Activated naive CD8-positive, alpha-beta T cell treated with anti-CD3 and anti-CD28 coated beads, Interleukin-2, amount 10 ng/mL, durations not matched to agents 7 days and 5 days (primary cell): ENCODE results near the gene GRAP. TPM values are rescaled to one million over a fixed set of nuclear protein-coding genes. Genes with fewer than 3 reads are reported as not detected.

Experiments
- ATAC-seq: fragments of 150-1000 bp; cut with Tn5 transposase; one replicate; pipeline ENCODE4 v1.10.0; 2021; ENCODE audit warnings: low read depth, moderate library complexity
- POLR2A ChIA-PET: fragments of 350-600 bp; sonication (Branson Sonifier 250); formaldehyde crosslinking; loops from one replicate; lab custom pipeline; 2021; ENCODE audit warnings: antibody characterized with exemption; lab: Charles Lee
- DNase-seq: peaks from one replicate; pipeline ENCODE4 v3.0.0; 2021
- H3K27ac Mint-ChIP-seq: one replicate; pipeline ENCODE4 v1.8.0; 2022; ENCODE audit warnings: mild to moderate bottlenecking, mixed read lengths
- H3K27me3 Mint-ChIP-seq: one replicate; pipeline ENCODE4 v1.8.0; 2022; ENCODE audit warnings: mild to moderate bottlenecking, moderate library complexity, mixed read lengths
- H3K36me3 Mint-ChIP-seq: one replicate; pipeline ENCODE4 v1.8.0; 2021; ENCODE audit warnings: mild to moderate bottlenecking, mixed read lengths
- H3K4me1 Mint-ChIP-seq: one replicate; pipeline ENCODE4 v1.8.0; 2021; ENCODE audit warnings: mixed read lengths
- H3K4me3 Mint-ChIP-seq: one replicate; pipeline ENCODE4 v1.8.0; 2022; ENCODE audit warnings: mild to moderate bottlenecking, moderate library complexity, mixed read lengths
- H3K9me3 Mint-ChIP-seq: one replicate; pipeline ENCODE4 v1.8.0; 2021; ENCODE audit warnings: mixed read lengths
- total RNA-seq, 2 experiments: library from RNA; stranded (reverse); gene quantifications; one replicate each; pipeline ENCODE4 v1.2.3, GENCODE V29; 2021

The GRAP gene
- total RNA-seq, 2 experiments from 2014 or later: 27.7 to 30.3 TPM

- no peak overlapping the region for H3K4me3 Mint-ChIP-seq
- POLR2A ChIA-PET: no interaction called here
- H3K27ac Mint-ChIP-seq: no peak overlapping the region
- DNase-seq: no peak
- H3K27me3 Mint-ChIP-seq: no peaks in the 10 kb centered on the region
- no peaks in the 10 kb centered on the region for H3K9me3 Mint-ChIP-seq
- H3K36me3 Mint-ChIP-seq: peaks cover 7% of the 10 kb centered on the region
- peaks cover 3% of the 10 kb centered on the region for H3K4me1 Mint-ChIP-seq
- ATAC-seq: no peak
Measured at GRCh38 chr17:19018600-19018950, 28.2 kb downstream of the GRAP start.

- DNase-seq: no peak
- H3K4me3 Mint-ChIP-seq: no peak overlapping the region
- POLR2A ChIA-PET: no interaction called here
Measured at GRCh38 chr17:19017804-19018599, 28.8 kb downstream of the GRAP start.

GRCh38 chr17:19017401-19017800 is 29.4 kb downstream of the GRAP start:
- POLR2A ChIA-PET: no interaction called here
- no peaks in the 10 kb centered on the region for H3K27me3 Mint-ChIP-seq
- peaks cover 2% of the 10 kb centered on the region for H3K4me1 Mint-ChIP-seq
- no peak overlapping the region for H3K4me3 Mint-ChIP-seq
- no peaks in the 10 kb centered on the region for H3K9me3 Mint-ChIP-seq
- peaks cover 7% of the 10 kb centered on the region for H3K36me3 Mint-ChIP-seq
- ATAC-seq: peak; percentile 12
- no peak for DNase-seq
- no peak overlapping the region for H3K27ac Mint-ChIP-seq

More at GRCh38 chr17:19017804-19018599, 28.8 kb downstream of the GRAP start:
- Mint-ChIP-seq H3K27ac (no peak overlapping the region), H3K9me3 (no peaks in the 10 kb centered on the region), H3K27me3 (no peaks in the 10 kb centered on the region), H3K4me1 (peaks cover 3% of the 10 kb centered on the region), H3K36me3 (peaks cover 7% of the 10 kb centered on the region)
- no peak for ATAC-seq

GRCh38 chr17:19016881-19017280 is 29.9 kb downstream of the GRAP start:
- Mint-ChIP-seq H3K9me3 (no peaks in the 10 kb centered on the region), H3K27ac (no peak overlapping the region), H3K36me3 (peaks cover 7% of the 10 kb centered on the region), H3K4me1 (peaks cover 4% of the 10 kb centered on the region), H3K27me3 (no peaks in the 10 kb centered on the region), H3K4me3 (no peak overlapping the region)
- no peak for ATAC-seq
- POLR2A ChIA-PET: no interaction called here
- no peak for DNase-seq

GRCh38 chr17:19016297-19016696 is 30.5 kb downstream of the GRAP start:
- peaks cover 7% of the 10 kb centered on the region for H3K36me3 Mint-ChIP-seq
- no peak for ATAC-seq
- H3K27ac Mint-ChIP-seq: no peak overlapping the region
- no peaks in the 10 kb centered on the region for H3K9me3 Mint-ChIP-seq
- peaks cover 4% of the 10 kb centered on the region for H3K4me1 Mint-ChIP-seq
- no peak overlapping the region for H3K4me3 Mint-ChIP-seq
- H3K27me3 Mint-ChIP-seq: no peaks in the 10 kb centered on the region
- no peak for DNase-seq
- POLR2A ChIA-PET: interaction anchor here (0.6 kb wide), 1 partner anchor 10 kb away, joined by 3 read pairs; no protein-coding TSS in a partner anchor

- H3K27ac Mint-ChIP-seq: no peak overlapping the region
- no peak for ATAC-seq
Measured at GRCh38 chr17:19015428-19015827, 31.3 kb downstream of the GRAP start.

GRCh38 chr17:19014628-19015215 is 32.0 kb downstream of the GRAP start:
- Mint-ChIP-seq H3K4me3 (no peak overlapping the region), H3K4me1 (peaks cover 4% of the 10 kb centered on the region), H3K9me3 (no peaks in the 10 kb centered on the region), H3K27me3 (no peaks in the 10 kb centered on the region), H3K36me3 (peaks cover 2% of the 10 kb centered on the region), H3K27ac (no peak overlapping the region)
- DNase-seq: no peak
- POLR2A ChIA-PET: no interaction called here
- no peak for ATAC-seq

More at GRCh38 chr17:19015428-19015827, 31.3 kb downstream of the GRAP start:
- Mint-ChIP-seq H3K4me1 (peaks cover 4% of the 10 kb centered on the region), H3K9me3 (no peaks in the 10 kb centered on the region), H3K4me3 (no peak overlapping the region), H3K27me3 (no peaks in the 10 kb centered on the region), H3K36me3 (peaks cover 5% of the 10 kb centered on the region)
- POLR2A ChIA-PET: no interaction called here
- no peak for DNase-seq

GRCh38 chr17:19013806-19014627 is 32.7 kb downstream of the GRAP start:
- Mint-ChIP-seq H3K27me3 (no peaks in the 10 kb centered on the region), H3K36me3 (peaks cover 1% of the 10 kb centered on the region), H3K4me3 (no peak overlapping the region), H3K9me3 (no peaks in the 10 kb centered on the region), H3K4me1 (peaks cover 4% of the 10 kb centered on the region), H3K27ac (no peak overlapping the region)
- no peak for DNase-seq
- POLR2A ChIA-PET: no interaction called here
- no peak for ATAC-seq

GRCh38 chr17:19013226-19013625 is 33.5 kb downstream of the GRAP start:
- H3K4me3 Mint-ChIP-seq: no peak overlapping the region
- peaks cover 4% of the 10 kb centered on the region for H3K4me1 Mint-ChIP-seq

GRCh38 chr17:19012171-19013080 is 34.3 kb downstream of the GRAP start:
- no peak for ATAC-seq
- DNase-seq: no peak

More at GRCh38 chr17:19013226-19013625, 33.5 kb downstream of the GRAP start:
- H3K36me3 Mint-ChIP-seq: no peaks in the 10 kb centered on the region
- POLR2A ChIA-PET: no interaction called here
- no peak overlapping the region for H3K27ac Mint-ChIP-seq
- no peaks in the 10 kb centered on the region for H3K9me3 Mint-ChIP-seq
- DNase-seq: no peak
- H3K27me3 Mint-ChIP-seq: no peaks in the 10 kb centered on the region
- no peak for ATAC-seq

GRCh38 chr17:19011581-19011980 is 35.2 kb downstream of the GRAP start:
- no peak overlapping the region for H3K4me3 Mint-ChIP-seq
- no peak for DNase-seq
- POLR2A ChIA-PET: no interaction called here
- peaks cover 4% of the 10 kb centered on the region for H3K4me1 Mint-ChIP-seq
- peaks cover 9% of the 10 kb centered on the region for H3K27me3 Mint-ChIP-seq
- H3K9me3 Mint-ChIP-seq: no peaks in the 10 kb centered on the region
- H3K36me3 Mint-ChIP-seq: no peaks in the 10 kb centered on the region
- no peak for ATAC-seq
- no peak overlapping the region for H3K27ac Mint-ChIP-seq

More at GRCh38 chr17:19012171-19013080, 34.3 kb downstream of the GRAP start:
- Mint-ChIP-seq H3K4me3 (no peak overlapping the region), H3K36me3 (no peaks in the 10 kb centered on the region), H3K27ac (no peak overlapping the region), H3K4me1 (peaks cover 4% of the 10 kb centered on the region), H3K27me3 (peaks cover 3% of the 10 kb centered on the region), H3K9me3 (no peaks in the 10 kb centered on the region)
- POLR2A ChIA-PET: no interaction called here

GRCh38 chr17:19010729-19011505 is 35.8 kb downstream of the GRAP start:
- POLR2A ChIA-PET: no interaction called here
- no peak overlapping the region for H3K4me3 Mint-ChIP-seq
- ATAC-seq (no peak), DNase-seq (no peak)
- peaks cover 9% of the 10 kb centered on the region for H3K27me3 Mint-ChIP-seq
- H3K27ac Mint-ChIP-seq: no peak overlapping the region
- H3K9me3 Mint-ChIP-seq: no peaks in the 10 kb centered on the region
- H3K36me3 Mint-ChIP-seq: no peaks in the 10 kb centered on the region
- H3K4me1 Mint-ChIP-seq: peaks cover 4% of the 10 kb centered on the region
